Thoracic aorta (tissue), 2 donors: Measurements from ENCODE around the gene ANO9. TPM values are rescaled to one million over a fixed set of nuclear protein-coding genes. Genes with fewer than 3 reads are reported as not detected.

Experiments used
- ATAC-seq: fragments of 150-250 bp; one replicate; pipeline ENCODE4 v1.8.0; 2017; ENCODE audit warnings: low read depth; ENCODE audit not compliant: insufficient number of reproducible peaks, low FRiP score
- DNase-seq: peaks from one replicate; pipeline ENCODE4 v3.0.0-alpha.2; 2020; ENCODE audit warnings: low spot score
- H3K27ac ChIP-seq, 2 donors: fragments of 200-600 bp; sonication (generic); 1 replicate in 1 of 2; 2 replicates in 1 of 2; pipeline ENCODE4 v1.5.1; 2016; ENCODE audit warnings: mild to moderate bottlenecking in 2 of 2, moderate library complexity in 2 of 2
- H3K27me3 ChIP-seq: fragments of 200-600 bp; sonication (generic); replicated peaks from 2 replicates; pipeline ENCODE4 v1.6.0; 2016; ENCODE audit warnings: mild to moderate bottlenecking; ENCODE audit not compliant: insufficient read depth
- H3K36me3 ChIP-seq: fragments of 200-600 bp; sonication (generic); one replicate; pipeline ENCODE4 v1.5.1; 2016
- H3K4me1 ChIP-seq, 2 donors: fragments of 200-600 bp; sonication (generic); 1 replicate in 1 of 2; 2 replicates in 1 of 2; pipeline versions ENCODE4 v1.5.1 to v1.6.0; 2016; ENCODE audit warnings: low read depth in 2 of 2, mild to moderate bottlenecking in 1 of 2; ENCODE audit not compliant: control insufficient read depth in 1 of 2
- H3K4me3 ChIP-seq: fragments of 200-600 bp; sonication (generic); 2 replicates; pipeline ENCODE4 v1.5.1; 2016; ENCODE audit warnings: mild to moderate bottlenecking
- H3K9me3 ChIP-seq: fragments of 200-600 bp; sonication (generic); 2 replicates; pipeline ENCODE4 v1.5.1; 2016
- CTCF ChIP-seq: fragments of 200-600 bp; sonication (generic); IDR thresholded peaks from one replicate; pipeline ENCODE4 v1.5.1; 2019; ENCODE audit warnings: antibody characterized with exemption
- total RNA-seq, 2 donors: library from RNA; depleted of rRNA; stranded (reverse); fragments of >200 nt; gene quantifications; one replicate each; pipeline versions ENCODE4 v1.1.0 to v1.2.3, GENCODE V29; 2016

The ANO9 gene
- total RNA-seq, 2 donors from 2014 or later = 0.68 to 2.7 TPM

DNA sequence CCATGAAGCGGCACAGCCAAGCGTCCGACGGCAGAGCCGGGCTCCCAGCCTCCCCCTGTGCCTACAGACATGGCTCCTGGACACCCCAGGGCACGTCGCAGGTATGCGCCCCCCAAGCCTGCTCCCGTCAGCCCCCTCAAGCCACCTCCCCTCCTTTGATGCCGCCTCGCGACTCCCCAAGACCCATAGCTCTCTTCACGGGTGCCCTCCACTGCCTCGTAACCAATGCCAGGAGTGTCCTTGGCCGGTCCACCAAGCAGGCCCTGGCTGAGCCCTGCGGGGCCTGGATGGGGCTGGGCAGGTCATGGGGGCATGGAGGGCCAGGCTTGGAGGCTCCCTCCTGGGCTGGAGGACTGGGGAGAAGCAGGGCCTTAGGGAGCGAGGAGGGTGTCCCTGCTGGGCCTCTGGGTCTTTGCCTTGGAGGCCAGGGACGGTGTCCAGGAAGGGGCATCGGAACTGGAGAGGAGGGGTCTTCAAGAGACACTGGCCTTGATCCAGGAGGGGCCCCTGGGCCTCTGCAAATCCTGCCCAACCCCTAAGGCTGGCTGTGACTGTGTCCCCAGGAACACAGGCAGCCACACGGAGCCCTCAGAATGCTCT, 9.2 kb downstream of the ANO9 start:
- Histone ChIP-seq H3K27ac (no peak overlapping the region), H3K4me3 (no peak overlapping the region), H3K36me3 (no peaks in the 10 kb centered on the region), H3K27me3 (no peaks in the 10 kb centered on the region), H3K9me3 (no peaks in the 10 kb centered on the region), H3K4me1 (no peaks in the 10 kb centered on the region)
- DNase-seq (no peak), ATAC-seq (no peak)
- no peak for TF ChIP-seq CTCF

- DNase-seq = no peak
- Histone ChIP-seq H3K27ac (no peak overlapping the region), H3K4me3 (no peak overlapping the region), H3K4me1 (no peaks in the 10 kb centered on the region), H3K36me3 (no peaks in the 10 kb centered on the region), H3K9me3 (no peaks in the 10 kb centered on the region), H3K27me3 (no peaks in the 10 kb centered on the region)
- ATAC-seq = no peak
- TF ChIP-seq CTCF = no peak
These were observed 9.9 kb downstream of the ANO9 start for GRCh38 chr11:431921-432320.

DNA sequence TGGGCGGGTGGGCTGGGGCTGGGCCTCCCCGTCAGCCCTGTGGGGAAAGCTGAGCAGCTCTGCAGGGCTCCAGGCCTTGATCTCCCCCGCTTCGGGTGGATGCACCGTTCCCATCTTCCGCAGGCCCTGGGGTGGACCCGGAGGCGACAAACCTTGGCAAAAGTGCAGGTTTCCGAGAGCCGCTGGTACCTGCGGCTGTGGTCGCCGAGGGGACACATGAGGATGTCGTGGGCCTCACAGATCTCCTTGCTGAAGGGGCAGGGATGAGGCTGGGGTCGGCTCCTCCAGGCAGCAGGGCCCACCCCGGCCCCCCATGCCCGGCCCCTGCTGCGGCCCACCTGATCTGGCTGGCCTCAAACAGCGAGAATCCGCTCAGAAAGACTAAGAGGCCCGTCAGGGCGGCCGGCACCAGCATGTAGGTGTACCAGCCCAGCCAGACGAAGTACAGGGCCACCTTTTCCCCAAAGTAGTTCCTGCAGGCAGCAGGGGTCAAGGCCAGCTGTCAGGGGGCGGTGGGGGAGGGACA, 11.8 kb downstream of the ANO9 start:
- H3K27ac ChIP-seq = no peak overlapping the region
- no peaks in the 10 kb centered on the region for H3K4me1 ChIP-seq
- DNase-seq (no peak), ATAC-seq (no peak)
- H3K9me3 ChIP-seq = no peaks in the 10 kb centered on the region
- TF ChIP-seq CTCF = no peak
- no peaks in the 10 kb centered on the region for H3K36me3 ChIP-seq
- no peak overlapping the region for H3K4me3 ChIP-seq
- H3K27me3 ChIP-seq = no peaks in the 10 kb centered on the region

GRCh38 chr11:429391-429790, 12.4 kb downstream of the ANO9 start:
- DNase-seq = no peak
- no peak for TF ChIP-seq CTCF
- ATAC-seq = no peak
- H3K4me1 ChIP-seq = no peaks in the 10 kb centered on the region
- no peaks in the 10 kb centered on the region for H3K36me3 ChIP-seq
- H3K4me3 ChIP-seq = no peak overlapping the region
- H3K9me3 ChIP-seq = no peaks in the 10 kb centered on the region
- H3K27me3 ChIP-seq = no peaks in the 10 kb centered on the region
- no peak overlapping the region for H3K27ac ChIP-seq

- no peak overlapping the region for H3K27ac ChIP-seq
- no peak overlapping the region for H3K4me3 ChIP-seq
- peaks cover 1% of the 10 kb centered on the region for H3K27me3 ChIP-seq
- no peak for ATAC-seq
- no peaks in the 10 kb centered on the region for H3K36me3 ChIP-seq
- no peaks in the 10 kb centered on the region for H3K4me1 ChIP-seq
- TF ChIP-seq CTCF = no peak
- no peak for DNase-seq
- no peaks in the 10 kb centered on the region for H3K9me3 ChIP-seq
These were observed 13.5 kb downstream of the ANO9 start for GRCh38 chr11:428295-428694.
